GM19372 (cell line): Measurements from ENCODE around the gene HOXD10.

ENCODE experiments used
- ATAC-seq: cut with Tn5 transposase; IDR thresholded peaks from one replicate; pipeline ENCODE4 v1.9.1; 2021; ENCODE audit warnings: mild to moderate bottlenecking, low read depth, moderate library complexity; ENCODE audit not compliant: unreplicated experiment

The HOXD10 gene

DNA sequence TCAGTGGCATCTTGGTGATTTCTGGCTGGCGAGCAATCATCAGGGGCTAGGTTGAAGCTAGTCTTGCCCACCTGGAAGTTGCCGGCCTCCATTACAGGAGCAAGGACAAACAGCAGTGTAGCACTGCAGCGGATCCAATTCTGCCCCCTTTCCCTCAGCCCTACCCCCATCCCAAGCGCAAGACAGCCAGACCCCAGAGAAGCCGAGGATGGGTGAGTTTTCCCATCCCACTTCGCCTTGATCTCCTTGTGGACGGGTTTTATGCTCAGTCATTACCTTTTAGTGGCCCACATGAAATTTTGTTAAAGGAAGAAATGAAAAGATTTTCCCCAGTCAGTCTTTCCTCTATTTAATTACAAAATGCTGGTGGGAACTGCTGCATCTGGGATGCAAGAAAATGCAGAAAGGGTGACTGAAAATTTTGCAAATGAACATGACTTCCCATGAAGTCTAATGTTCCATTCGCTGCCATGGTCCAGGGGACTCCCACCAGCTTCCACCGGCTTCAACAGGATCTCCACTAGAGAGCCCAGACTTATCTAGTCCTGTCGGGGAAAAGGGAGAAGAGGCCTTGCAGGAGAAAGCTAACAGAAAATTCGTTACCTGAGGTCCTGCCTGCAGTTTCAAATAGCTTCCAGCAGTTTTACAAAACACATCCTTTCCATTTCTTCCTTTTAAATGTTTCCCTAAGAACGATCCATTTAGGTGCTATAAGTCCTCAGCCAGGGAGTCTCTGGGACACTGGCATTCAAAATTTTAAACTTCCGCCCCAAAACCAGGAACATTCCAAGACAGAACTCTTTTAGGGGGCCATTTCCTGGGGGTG lies 4.0 kb downstream of the HOXD10 start:
- ATAC-seq = no peak

DNA sequence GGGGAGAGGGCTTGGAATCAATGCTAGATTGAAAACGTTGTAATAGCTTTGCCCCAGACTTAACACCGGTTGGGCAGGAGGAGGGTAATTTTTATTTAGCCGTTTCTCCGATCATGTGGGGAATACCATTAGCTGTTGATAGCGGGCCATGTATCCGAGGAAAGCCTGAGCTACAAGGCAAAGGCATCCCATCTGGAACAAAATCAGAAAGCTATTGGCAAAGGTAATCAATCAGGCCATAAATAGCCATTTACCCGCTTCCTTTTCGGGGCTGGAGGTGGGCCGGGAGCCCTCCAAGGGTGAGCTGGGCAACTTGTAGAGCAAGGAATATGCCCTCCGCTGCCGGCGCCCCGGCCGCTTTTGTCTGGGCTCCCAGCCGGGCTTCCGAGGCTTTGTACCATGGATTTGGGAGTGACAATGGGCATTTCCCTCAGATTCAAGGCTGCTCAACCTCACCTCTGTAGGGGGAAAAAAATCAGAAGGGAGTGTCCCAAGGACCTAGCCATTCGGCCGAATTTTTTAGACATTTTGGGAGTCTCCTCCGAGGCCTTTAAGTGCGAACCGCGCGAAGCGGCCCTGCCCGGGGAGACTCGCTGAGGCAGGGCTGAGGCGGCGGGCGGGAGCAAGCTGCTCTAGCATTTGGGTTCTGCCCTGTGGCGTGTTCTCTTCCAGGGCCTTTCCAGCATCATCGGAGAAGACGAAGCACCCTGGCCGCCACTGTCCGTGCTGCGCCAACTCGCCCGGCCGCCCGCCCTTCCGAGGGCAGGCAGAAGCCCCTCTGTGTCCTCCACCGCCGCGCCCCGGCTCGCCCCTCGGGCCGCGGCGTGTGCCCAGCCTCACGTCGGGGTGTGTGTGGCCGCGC lies 4.8 kb downstream of the HOXD10 start:
- no peak for ATAC-seq

DNA sequence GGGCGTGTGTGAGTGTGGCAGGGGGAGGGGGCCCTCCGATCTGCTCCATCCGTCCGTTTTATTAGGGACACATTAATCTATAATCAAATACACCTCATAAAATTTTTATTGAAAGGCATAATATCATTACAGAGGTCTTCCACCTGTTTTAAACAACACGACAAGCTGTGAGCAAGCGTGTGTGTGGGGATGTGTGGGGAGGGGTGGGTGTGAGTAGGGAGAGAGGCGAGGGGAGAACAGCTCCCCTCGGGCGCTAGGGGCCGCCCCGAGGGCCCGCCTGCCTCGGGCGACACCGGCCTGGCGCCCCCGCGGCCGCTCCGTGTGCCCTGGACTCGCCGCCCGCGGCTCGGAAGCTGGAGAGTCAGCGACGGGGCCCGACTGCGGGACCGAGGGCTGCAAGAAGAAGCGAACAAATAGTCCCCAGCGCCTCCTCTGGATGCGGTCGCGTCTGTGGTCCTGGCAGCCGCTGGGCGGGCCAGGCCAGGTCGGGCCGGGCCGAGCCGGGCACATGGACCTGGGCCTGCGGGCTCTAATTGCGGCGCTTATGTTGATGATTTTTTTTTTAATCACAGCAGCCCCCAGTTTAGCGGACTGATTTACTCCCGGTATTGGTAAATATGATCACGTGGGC lies 5.6 kb downstream of the HOXD10 start:
- no peak for ATAC-seq

DNA sequence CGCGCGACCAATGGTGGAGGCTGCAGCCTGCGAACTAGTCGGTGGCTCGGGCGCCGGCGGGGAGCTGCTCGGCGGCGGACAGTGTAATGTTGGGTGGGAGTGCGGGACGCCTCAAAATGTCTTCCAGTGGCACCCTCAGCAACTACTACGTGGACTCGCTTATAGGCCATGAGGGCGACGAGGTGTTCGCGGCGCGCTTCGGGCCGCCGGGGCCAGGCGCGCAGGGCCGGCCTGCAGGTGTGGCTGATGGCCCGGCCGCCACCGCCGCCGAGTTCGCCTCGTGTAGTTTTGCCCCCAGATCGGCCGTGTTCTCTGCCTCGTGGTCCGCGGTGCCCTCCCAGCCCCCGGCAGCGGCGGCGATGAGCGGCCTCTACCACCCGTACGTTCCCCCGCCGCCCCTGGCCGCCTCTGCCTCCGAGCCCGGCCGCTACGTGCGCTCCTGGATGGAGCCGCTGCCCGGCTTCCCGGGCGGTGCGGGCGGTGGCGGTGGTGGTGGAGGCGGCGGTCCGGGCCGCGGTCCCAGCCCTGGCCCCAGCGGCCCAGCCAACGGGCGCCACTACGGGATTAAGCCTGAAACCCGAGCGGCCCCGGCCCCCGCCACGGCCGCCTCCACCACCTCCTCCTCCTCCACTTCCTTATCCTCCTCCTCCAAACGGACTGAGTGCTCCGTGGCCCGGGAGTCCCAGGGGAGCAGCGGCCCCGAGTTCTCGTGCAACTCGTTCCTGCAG lies 6.3 kb downstream of the HOXD10 start, which contains the start of gene HOXD9:
Gene HOXD9 (plus strand): TSS at position 37 of the 728 bp plus-strand sequence. CDS start 50 bp downstream, at position 87.
- ATAC-seq = no peak

DNA sequence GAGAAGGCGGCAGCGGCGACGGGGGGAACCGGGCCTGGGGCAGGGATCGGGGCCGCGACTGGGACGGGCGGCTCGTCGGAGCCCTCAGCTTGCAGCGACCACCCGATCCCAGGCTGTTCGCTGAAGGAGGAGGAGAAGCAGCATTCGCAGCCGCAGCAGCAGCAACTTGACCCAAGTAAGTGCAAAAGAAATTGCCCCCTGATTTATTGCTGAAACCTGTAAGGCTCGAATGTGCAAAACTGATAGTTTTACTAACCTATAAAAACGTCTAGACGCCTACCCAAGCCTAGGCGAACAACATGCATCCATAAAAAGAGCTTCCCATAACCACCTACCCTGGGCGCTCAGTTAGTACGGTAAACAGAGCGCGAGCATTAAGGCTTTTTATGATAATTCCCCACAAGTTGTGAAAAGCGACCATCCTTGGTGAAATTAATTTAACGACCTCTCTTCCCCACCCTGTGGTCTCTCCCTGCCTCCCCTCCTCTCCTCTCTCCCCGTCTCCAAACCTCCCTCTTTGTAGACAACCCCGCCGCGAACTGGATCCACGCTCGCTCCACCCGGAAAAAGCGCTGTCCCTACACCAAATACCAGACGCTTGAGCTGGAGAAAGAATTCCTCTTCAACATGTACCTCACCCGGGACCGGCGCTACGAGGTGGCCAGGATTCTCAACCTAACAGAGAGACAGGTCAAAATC lies 7.0 kb downstream of the HOXD10 start:
- no peak for ATAC-seq

DNA sequence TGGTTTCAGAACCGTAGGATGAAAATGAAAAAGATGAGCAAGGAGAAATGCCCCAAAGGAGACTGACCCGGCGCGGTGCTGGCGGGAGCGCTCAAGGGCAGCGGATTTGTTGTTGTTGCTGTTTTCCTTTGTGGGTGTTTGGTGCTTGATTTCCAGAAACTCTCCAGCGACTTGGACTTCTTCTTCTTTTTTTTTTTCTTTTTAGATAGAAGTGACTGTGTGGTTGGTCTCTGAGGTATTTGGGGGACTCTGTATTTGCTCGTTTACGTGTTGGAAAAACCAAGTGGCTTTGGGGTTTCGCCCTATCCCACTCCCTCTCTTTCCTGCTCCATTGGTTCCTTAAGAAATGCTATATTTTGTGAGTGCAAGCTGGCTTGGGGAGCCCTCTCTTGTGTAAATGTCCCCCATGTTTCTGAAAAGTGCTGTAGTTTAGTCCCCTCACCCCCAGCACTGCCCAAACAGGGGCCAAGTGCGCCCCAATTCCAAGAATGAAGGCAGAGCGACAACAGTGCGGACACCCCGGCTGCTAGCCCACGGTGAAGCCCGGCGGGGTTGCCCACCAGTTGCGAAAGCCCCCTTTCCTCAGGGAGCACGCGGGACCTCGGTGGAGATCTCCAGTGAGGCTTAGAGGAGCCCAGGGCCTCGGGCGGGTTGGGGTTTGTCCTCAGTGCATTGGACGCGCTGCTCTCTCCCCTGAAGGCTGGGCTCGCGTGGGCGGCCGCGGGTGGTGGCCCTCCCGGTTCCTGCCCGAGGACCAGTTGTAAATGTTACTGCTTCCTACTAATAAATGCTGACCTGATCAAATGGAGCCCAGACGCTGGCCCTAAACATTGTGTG lies 7.8 kb downstream of the HOXD10 start:
- ATAC-seq = no peak

DNA sequence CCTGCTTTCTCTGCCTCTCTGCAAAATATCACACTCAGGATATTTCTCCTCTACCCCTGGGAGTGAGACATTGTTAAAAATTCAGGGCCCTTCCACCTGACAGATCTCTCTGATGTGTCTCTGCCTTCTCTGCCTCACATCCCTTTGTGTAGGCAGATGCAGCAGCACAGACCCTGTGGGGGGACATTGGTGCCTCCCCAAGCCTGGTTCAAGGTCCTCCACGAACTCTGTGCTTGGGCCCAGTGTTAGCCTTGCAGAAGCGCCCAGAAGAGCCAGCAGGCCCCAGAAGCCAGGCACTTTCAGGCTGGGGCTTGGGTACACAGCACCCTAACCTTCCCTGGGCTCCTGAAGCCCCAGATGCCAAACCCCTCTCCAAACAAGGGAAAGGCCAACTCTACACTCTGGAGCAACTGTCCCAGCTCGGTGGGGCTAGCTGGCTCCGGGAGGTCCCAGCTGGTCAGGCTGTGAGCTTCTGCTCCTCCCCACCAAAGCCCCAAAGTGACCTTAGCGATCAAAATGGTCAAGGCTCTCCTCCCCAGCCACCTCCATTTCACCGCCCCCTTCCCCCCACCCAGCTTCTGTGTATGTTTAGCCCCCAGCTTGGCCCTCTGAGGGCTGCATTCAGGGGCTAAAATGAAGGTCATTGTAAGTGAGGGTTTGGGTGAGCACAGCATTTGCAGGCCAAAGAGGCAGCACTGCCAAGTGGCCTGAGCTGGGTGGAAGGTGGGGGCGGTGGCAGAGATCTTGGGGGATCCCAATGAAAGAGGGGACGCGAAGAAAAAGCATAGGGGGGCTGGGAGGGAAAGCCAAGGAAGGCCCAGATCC lies 8.6 kb downstream of the HOXD10 start:
- no peak for ATAC-seq

DNA sequence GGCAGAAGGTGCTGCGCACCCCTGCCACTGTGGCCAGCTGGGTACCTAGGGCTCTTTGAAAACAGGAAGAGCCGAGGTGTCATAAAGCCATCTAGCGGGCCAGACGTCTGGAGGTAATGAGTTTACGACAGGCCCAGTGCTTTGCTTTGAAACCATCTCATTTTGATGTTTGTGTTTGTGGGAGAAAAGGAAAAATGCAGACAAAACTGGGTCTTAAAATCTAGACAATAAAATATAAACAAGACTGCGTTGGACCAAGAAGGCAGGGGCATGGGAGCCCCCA lies 9.1 kb downstream of the HOXD10 start:
- no peak for ATAC-seq

DNA sequence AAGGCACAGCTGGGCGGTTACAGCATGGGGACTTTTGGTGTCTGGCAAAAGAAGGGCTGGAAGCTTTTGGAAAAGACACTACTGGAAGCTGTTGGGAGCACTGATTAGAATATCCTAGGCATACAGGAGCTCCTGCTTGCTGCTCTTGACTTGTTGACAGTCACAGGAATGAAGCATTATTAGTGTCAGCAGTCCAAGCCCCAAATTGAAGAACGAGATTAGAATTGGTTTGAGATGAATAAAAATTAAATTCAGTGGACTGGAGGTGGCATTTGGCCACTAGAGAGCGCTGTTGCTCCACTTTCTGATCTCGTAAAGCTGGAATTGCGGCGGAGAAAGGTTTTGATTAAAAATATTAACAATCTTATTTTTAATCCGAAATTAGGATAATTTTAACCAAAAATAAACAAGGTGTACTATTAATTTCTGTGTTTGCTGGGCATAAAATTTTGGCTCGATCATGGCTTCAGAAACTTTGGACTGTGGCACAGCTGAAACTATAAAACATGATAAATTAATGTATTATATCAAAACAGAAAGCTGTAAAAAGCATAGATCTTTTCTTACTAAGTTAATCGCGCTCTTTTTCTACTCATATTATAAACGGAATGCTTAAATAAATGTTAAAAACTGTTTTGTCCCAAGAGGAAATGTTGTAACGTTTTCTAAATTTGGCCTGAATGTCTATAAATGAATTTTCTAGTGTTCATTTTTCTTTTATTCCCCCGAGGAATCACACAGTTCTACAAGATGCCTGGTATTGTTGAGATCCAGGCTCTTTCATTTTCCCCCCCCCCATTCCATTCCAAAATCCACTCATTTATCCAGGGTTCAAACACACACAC lies 10.6 kb downstream of the HOXD10 start:
- no peak for ATAC-seq

DNA sequence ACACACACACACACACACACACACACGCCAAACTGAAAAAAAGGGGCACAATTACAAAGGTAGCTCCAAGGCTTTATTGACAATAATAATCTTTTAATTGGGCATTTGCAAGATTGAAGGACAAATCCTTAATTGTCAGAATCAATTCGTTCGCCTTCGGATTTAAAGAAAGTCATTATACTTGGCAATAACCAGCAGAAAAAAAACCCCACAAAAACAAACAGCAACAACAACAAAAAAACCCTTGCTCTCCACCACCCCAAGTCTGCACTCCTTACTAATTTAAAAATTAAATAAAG lies 11.1 kb downstream of the HOXD10 start:
- ATAC-seq = no peak

DNA sequence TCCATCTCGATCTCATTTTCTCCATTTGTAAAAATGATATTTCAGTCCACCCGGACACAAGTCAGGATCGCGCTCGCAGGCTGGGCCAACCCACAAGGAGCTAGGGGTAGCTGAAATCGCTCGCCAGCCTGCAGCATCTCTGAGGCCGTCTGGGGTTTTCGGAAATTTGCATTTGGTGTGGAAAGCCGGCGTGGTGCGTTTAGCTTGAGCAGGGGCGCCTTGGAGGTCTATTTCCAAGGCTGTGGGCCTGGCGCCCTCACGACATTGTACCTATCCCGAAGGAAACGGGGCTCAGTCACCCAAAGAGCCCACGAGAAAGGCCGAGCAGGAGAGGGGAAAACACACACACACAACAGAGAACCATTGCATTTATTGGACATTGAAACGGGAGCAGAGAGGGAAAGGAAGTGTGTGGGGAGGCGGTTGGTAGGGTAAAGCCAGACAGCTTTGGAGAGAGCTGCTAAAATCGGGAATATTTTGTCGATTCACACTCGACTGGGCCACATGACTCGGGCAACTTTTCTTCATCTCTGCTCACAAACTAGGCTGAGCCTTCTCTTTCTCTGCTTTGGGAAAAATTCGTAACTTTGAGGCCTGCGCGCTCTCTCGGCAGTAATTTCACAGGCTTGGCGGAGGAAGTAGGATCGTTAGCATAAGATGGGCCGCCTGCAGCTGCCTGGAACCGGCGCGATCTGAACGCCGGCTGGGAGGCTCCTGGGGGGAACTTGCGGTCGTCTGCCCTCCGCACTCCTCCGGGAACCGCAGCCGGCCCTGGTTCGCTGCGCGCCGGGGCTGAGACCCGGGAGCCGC lies 11.8 kb downstream of the HOXD10 start:
- ATAC-seq = no peak

DNA sequence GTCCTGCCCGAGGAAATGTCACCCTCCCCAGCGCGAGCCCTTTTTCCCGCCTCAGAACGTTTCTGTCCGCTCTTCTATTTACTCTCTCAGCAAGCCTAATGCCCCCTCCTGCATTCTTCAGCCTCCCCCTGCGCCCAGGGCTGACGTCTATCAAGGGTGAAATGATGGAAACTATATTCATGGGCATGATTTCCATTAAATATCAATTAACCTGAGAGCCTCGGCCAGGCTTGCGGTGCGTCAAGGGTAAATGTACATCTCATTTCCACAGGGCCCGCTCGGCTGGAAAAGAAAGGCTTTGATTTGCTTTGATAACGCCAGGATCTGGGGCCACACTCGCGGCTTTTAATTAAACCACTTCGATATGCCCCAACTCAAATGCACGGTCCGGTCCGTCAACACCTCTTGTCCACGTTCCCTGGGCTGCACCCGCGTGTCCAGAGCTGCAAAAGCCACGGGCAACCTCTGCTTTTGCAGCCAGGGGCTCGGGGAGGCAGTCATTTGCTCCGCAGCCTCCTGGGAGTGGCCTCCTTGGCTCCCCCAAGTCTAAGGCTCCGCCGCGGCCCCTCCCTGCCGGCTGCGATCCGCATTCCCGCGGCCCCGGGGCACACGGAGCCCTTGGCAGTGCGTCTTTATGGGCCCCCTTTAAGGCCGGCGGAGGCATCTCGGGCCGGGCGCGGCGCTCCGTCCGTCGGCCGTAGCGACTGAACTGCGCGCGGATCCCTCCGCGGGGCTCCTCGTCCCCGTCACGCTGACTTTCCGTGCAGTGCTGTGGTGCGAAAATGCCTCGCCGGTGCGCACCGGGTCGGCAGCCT lies 12.6 kb downstream of the HOXD10 start, which contains the start of gene HOXD8:
Gene HOXD8 (plus strand): TSS at position 724 of the 815 bp plus-strand sequence. CDS start 662 bp downstream, outside the sequence.
- ATAC-seq = no peak

DNA sequence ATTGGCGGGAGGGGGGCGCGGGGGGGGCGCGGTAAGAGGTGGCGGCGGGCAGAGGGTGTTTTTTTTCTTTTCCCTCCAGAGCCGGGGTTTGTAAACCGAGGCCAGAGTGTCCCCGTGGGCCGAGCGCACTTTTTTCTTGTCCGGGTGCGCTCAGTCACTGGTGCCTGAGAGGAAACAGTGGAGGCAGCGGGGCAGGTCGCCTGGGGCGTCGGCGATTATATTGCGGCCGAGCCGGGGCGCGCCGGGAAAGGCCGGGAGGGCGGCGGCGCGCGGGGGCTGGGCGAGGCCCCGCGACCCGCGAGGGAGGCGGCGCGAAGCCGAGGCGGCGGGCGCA lies 13.2 kb downstream of the HOXD10 start:
- ATAC-seq = no peak

DNA sequence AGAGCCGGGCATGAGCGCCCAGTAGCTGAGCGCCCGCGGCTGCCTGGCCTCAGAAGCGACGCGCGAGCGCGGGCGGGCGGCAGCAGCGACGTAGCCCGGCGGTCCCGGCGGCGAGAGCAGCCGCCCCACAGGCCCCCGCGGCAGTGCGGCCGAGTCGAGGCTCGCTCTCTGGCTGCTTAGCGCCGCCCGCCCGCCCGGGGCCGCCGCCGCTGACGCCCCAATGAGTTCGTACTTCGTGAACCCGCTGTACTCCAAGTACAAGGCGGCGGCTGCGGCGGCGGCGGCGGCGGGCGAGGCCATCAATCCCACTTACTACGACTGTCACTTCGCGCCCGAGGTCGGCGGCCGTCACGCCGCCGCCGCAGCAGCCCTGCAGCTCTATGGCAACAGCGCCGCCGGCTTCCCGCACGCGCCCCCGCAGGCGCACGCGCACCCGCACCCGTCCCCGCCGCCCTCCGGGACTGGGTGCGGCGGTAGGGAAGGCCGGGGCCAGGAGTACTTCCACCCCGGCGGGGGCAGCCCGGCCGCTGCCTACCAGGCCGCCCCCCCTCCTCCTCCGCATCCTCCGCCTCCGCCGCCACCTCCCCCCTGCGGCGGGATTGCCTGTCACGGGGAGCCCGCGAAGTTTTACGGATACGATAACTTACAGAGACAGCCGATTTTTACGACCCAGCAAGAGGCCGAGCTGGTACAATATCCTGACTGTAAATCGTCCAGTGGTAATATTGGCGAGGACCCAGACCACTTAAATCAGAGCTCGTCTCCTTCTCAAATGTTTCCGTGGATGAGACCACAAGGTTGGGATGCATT lies 13.8 kb downstream of the HOXD10 start:
- no peak for ATAC-seq
